Measurements from ENCODE around the gene SDC3. TPM values are rescaled to one million over a fixed set of nuclear protein-coding genes. Genes with fewer than 3 reads are reported as not detected.
A peak's percentile ranks its signal among the peaks of the same experiment; 100 is the strongest.

The SDC3 gene
- total and polyA plus RNA-seq, 10 of the 15 experiments (the other 5 are each of a cell fraction or from before 2014, with no cell fraction given): under 0.01 to 0.46 (median 0.07) TPM; not detected in 2

GRCh38 chr1:30823969-30824735 is 84.4 kb downstream of the SDC3 start:
- intact Hi-C loops (cut with micrococcal nuclease; ENCODE audit: unreplicated experiment) (no loop called here), in situ Hi-C loops (cut with MboI) (no loop called here)
- Histone ChIP-seq H3K4me3 (no peak overlapping the region; the same call in 1 of the 2 replicates), H3K4me1 (ENCODE audit: control insufficient read depth, insufficient read depth, low read length) (peaks cover 6% of the 10 kb centered on the region), H3K79me2 (ENCODE audit: control insufficient read depth, insufficient read depth, low read length) (no peaks in the 10 kb centered on the region), H3K27me3 (replicated peaks in 1 of 2; ENCODE audit: control insufficient read depth in 2 of 2, insufficient read depth in 2 of 2, low read length in 1 of 2) (peaks cover 11 to 15% of the 10 kb centered on the region in 2 experiments; a peak in 3 of 4 replicates), H3K4me2 (ENCODE audit: control insufficient read depth, insufficient read depth) (peak overlapping the region; percentile 86), H3K36me3 (ENCODE audit: control insufficient read depth in 2 of 2, insufficient read depth in 2 of 2, low read length in 1 of 2) (no peaks in the 10 kb centered on the region), H4K20me1 (ENCODE audit: control insufficient read depth, insufficient read depth) (no peaks in the 10 kb centered on the region), H3K27ac (ENCODE audit: control insufficient read depth, insufficient read depth) (no peak overlapping the region), H3K9me3 (replicated peaks; ENCODE audit: control insufficient read depth, insufficient read depth, low read length) (no peaks in the 10 kb centered on the region), H3K9ac (ENCODE audit: control insufficient read depth, insufficient read depth, low read length) (peak overlapping the region; percentile 22; the same call in 1 of the 2 replicates), H2AFZ (ENCODE audit: control insufficient read depth, low read depth, low read length) (peak overlapping the region; percentile 71)
- RAD21 ChIA-PET (ENCODE audit: unreplicated experiment): no interaction called here
- CTCF ChIA-PET: interaction anchor here (1.5 to 3.1 kb wide), 2 partner anchors 22 to 87 kb away, joined by 3 to 8 read pairs; no protein-coding TSS in a partner anchor
- 4% methylated on average over 35 of the region's 44 CpGs for WGBS (ENCODE audit: insufficient coverage, insufficient replicate concordance, low lambda C conversion rate, missing lambda C conversion rate)
- ATAC-seq (peak; percentile 99), DNase-seq (ENCODE audit: low read depth, low spot score) (peak; percentile 37), FAIRE-seq (peak; percentile 95)
- POLR2A ChIA-PET: no interaction called here
- no TSS peak for BruUV-seq (replicated peaks)
- SMC1A ChIA-PET (ENCODE audit: uncharacterized antibody, unreplicated experiment): interaction anchor here (1.2 kb wide), 1 partner anchor 97 kb away, joined by 4 read pairs; no protein-coding TSS in a partner anchor
- TF ChIP-seq YBX1 (IDR thresholded peaks at IDR 0.05) (no peak), ATF2 (IDR thresholded peaks at IDR 0.05; ENCODE audit: low read length) (peak; percentile 96), POU2F2 (IDR thresholded peaks at IDR 0.05; ENCODE audit: borderline replicate concordance, low read depth, low read length) (no peak), E2F8 (IDR thresholded peaks at IDR 0.05; ENCODE audit: low read depth, partially characterized antibody) (no peak), RB1 (IDR thresholded peaks at IDR 0.05; ENCODE audit: borderline replicate concordance) (no peak), CREM (IDR thresholded peaks at IDR 0.05; ENCODE audit: low read depth) (no peak), HCFC1 (IDR thresholded peaks at IDR 0.05; ENCODE audit: low read length) (no peak), KDM1A (IDR thresholded peaks at IDR 0.05; ENCODE audit: borderline replicate concordance) (no peak), NRF1 (conservative IDR thresholded peaks at IDR 0.05; ENCODE audit: low read depth, low read length) (0 out of 2 replicates have a peak, but pooled peaks have one; percentile 17), CHD2 (IDR thresholded peaks at IDR 0.05; ENCODE audit: borderline replicate concordance, low read depth, low read length) (no peak), ZSCAN29 (IDR thresholded peaks at IDR 0.05) (0 out of 2 replicates have a peak, but pooled peaks have one; percentile 51), RUNX3 (IDR thresholded peaks at IDR 0.05; ENCODE audit: low read length) (peak; percentile 23; the same call in 1 of the 2 replicates), MEF2A (IDR thresholded peaks at IDR 0.05; ENCODE audit: insufficient read depth, low read depth, low read length) (no peak), E4F1 (IDR thresholded peaks at IDR 0.05; ENCODE audit: borderline replicate concordance, partially characterized antibody) (no peak), TARDBP (IDR thresholded peaks at IDR 0.05; ENCODE audit: borderline replicate concordance) (no peak), TCF3 (IDR thresholded peaks at IDR 0.05; ENCODE audit: borderline replicate concordance, insufficient read depth, low read depth, low read length) (no peak), ATF7 (IDR thresholded peaks at IDR 0.05; ENCODE audit: low read depth) (peak; percentile 93)
